NCI-H1436 treated with DMSO at 0.1 percent for 48 hours (cell line): Measurements from ENCODE around the gene CUEDC1.

Source experiments
- DNase-seq: peaks from one replicate; lab custom pipeline; 2025; lab: John Stamatoyannopoulos, UW

The CUEDC1 gene

GRCh38 chr17:57875290-57876022 is 79.8 kb downstream of the CUEDC1 start:
- DNase-seq = no peak

- no peak for DNase-seq
Observed at GRCh38 chr17:57874434-57875289, 80.5 kb downstream of the CUEDC1 start.

- no peak for DNase-seq
Observed at GRCh38 chr17:57874058-57874419, 81.2 kb downstream of the CUEDC1 start.

- no peak for DNase-seq
Observed at GRCh38 chr17:57873261-57874057, 81.8 kb downstream of the CUEDC1 start.

- no peak for DNase-seq
Observed at GRCh38 chr17:57872536-57872935, 82.7 kb downstream of the CUEDC1 start.

GRCh38 chr17:57871863-57872262 is 83.3 kb downstream of the CUEDC1 start:
- DNase-seq = no peak

GRCh38 chr17:57871155-57871554 is 84.1 kb downstream of the CUEDC1 start:
- no peak for DNase-seq

- no peak for DNase-seq
Observed at GRCh38 chr17:57870283-57870635, 85.0 kb downstream of the CUEDC1 start.

GRCh38 chr17:57869617-57870282 is 85.5 kb downstream of the CUEDC1 start:
- no peak for DNase-seq

GRCh38 chr17:57868910-57869616 is 86.1 kb downstream of the CUEDC1 start:
- no peak for DNase-seq

GRCh38 chr17:57868007-57868909 is 87.0 kb downstream of the CUEDC1 start:
- no peak for DNase-seq

GRCh38 chr17:57867126-57867525 is 88.1 kb downstream of the CUEDC1 start:
- DNase-seq = no peak

GRCh38 chr17:57866723-57867122 is 88.5 kb downstream of the CUEDC1 start:
- DNase-seq = no peak

GRCh38 chr17:57866319-57866718 is 88.9 kb downstream of the CUEDC1 start:
- no peak for DNase-seq

- DNase-seq = no peak
Observed at GRCh38 chr17:57864273-57864672, 90.9 kb downstream of the CUEDC1 start.

GRCh38 chr17:57862694-57863667 is 92.2 kb downstream of the CUEDC1 start:
- DNase-seq = no peak

- DNase-seq = no peak
Observed at GRCh38 chr17:57861790-57862693, 93.2 kb downstream of the CUEDC1 start.
